ENCODE measurements around the gene EML1.

DNA sequence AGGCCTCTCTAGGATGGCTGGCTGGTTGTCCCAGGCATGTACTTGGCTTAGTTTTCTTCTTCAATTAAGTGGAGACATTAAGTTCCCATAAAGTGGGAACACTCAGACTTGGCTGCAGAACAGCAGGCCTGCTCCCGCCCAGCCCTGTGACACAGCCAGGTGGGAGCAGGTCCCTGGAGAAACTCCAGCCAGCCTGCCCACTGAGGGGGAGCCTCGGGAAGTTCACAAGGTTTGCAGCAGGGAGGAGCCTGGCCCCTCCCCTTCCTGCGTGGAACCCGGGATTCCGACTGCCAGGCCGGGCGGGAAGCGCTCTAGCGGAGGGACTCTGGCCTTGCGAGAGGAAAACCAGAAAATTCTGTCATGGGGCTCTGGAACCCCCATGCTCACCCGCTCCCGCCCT is 173.7 kb downstream of the EML1 start:
- TF ChIP-seq, protein P1, sequence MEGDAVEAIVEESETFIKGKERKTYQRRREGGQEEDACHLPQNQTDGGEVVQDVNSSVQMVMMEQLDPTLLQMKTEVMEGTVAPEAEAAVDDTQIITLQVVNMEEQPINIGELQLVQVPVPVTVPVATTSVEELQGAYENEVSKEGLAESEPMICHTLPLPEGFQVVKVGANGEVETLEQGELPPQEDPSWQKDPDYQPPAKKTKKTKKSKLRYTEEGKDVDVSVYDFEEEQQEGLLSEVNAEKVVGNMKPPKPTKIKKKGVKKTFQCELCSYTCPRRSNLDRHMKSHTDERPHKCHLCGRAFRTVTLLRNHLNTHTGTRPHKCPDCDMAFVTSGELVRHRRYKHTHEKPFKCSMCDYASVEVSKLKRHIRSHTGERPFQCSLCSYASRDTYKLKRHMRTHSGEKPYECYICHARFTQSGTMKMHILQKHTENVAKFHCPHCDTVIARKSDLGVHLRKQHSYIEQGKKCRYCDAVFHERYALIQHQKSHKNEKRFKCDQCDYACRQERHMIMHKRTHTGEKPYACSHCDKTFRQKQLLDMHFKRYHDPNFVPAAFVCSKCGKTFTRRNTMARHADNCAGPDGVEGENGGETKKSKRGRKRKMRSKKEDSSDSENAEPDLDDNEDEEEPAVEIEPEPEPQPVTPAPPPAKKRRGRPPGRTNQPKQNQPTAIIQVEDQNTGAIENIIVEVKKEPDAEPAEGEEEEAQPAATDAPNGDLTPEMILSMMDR (IDR thresholded peaks at IDR 0.05), result no peak
- no peak for TF ChIP-seq POLR2A (IDR thresholded peaks at IDR 0.05)

Measured in stomach (tissue), 4 donors.